Liver (tissue), 9 donors: Measurements from ENCODE around the gene RYR2. TPM values are rescaled to one million over a fixed set of nuclear protein-coding genes. Genes with fewer than 3 reads are reported as not detected.
"Not testable (repeated sequence)": the region's sequence is repeated elsewhere in the genome, so short reads cannot be mapped to it uniquely, and the experiment has no call there.

Experiments
- DNase-seq: peaks from one replicate; pipeline ENCODE4 v3.0.0-alpha.2; 2017; ENCODE audit warnings: low spot score
- H3K27ac ChIP-seq, 2 donors: one replicate each; pipeline ENCODE4 v1.7.0; 2013; ENCODE audit warnings: inconsistent platforms in 2 of 2, low read length in 2 of 2, control low read depth in 1 of 2, low read depth in 1 of 2, mild to moderate bottlenecking in 1 of 2
- H3K27me3 ChIP-seq, 4 donors: one replicate each; pipeline versions ENCODE4 v1.6.1 to v1.7.0; 2013; ENCODE audit warnings: low read length in 3 of 4, inconsistent platforms in 1 of 4, mild to moderate bottlenecking in 1 of 4, moderate library complexity in 1 of 4; ENCODE audit not compliant: control insufficient read depth in 4 of 4, insufficient read depth in 4 of 4
- H3K36me3 ChIP-seq, 4 donors: one replicate each; pipeline versions ENCODE4 v1.6.1 to v1.7.0; 2013; ENCODE audit warnings: low read length in 3 of 4, mild to moderate bottlenecking in 3 of 4, low read depth in 1 of 4, moderate library complexity in 1 of 4; ENCODE audit not compliant: control insufficient read depth in 4 of 4, insufficient read depth in 3 of 4
- H3K4me1 ChIP-seq, 4 donors: one replicate each; pipeline versions ENCODE4 v1.6.1 to v1.7.0; 2013; ENCODE audit warnings: low read length in 3 of 4, mild to moderate bottlenecking in 3 of 4, moderate library complexity in 1 of 4; ENCODE audit not compliant: control insufficient read depth in 4 of 4, insufficient read depth in 4 of 4
- H3K4me3 ChIP-seq, 3 donors: one replicate each; pipeline versions ENCODE4 v1.6.1 to v1.7.0; 2013; ENCODE audit warnings: low read length in 3 of 3, control low read depth in 1 of 3, low read depth in 1 of 3, mild to moderate bottlenecking in 1 of 3
- H3K9ac ChIP-seq, 2 donors: one replicate each; pipeline ENCODE4 v1.7.0; 2013; ENCODE audit warnings: low read length in 2 of 2, mild to moderate bottlenecking in 2 of 2, moderate library complexity in 2 of 2, control low read depth in 1 of 2, low read depth in 1 of 2
- H3K9me3 ChIP-seq, 4 donors: one replicate each; pipeline versions ENCODE4 v1.6.1 to v1.7.0; 2013; ENCODE audit warnings: low read length in 3 of 4; ENCODE audit not compliant: control insufficient read depth in 4 of 4
- ATF3 ChIP-seq: IDR thresholded peaks from 2 replicates; pipeline ENCODE4 v1.6.1; 2016; ENCODE audit warnings: antibody characterized with exemption
- CTCF ChIP-seq: fragments of 150-350 bp; IDR thresholded peaks from 2 replicates; pipeline ENCODE4 v1.5.1; 2017; ENCODE audit warnings: improper control_type of control experiment, low read depth, low read length; ENCODE audit not compliant: missing input control
- EGR1 ChIP-seq, 2 donors: IDR thresholded peaks; 2 replicates each; pipeline ENCODE4 v1.6.1; 2016 to 2018; ENCODE audit warnings: antibody characterized with exemption in 2 of 2, low read depth in 2 of 2
- FOXA1 ChIP-seq: IDR thresholded peaks from 2 replicates; pipeline ENCODE4 v1.6.1; 2016; ENCODE audit warnings: antibody characterized with exemption
- FOXA2 ChIP-seq: IDR thresholded peaks from 2 replicates; pipeline ENCODE4 v1.6.1; 2016; ENCODE audit warnings: antibody characterized with exemption
- JUND ChIP-seq, 2 donors: IDR thresholded peaks; 2 replicates each; pipeline ENCODE4 v1.6.1; 2016; ENCODE audit warnings: antibody characterized with exemption in 2 of 2
- MAX ChIP-seq: IDR thresholded peaks from 2 replicates; pipeline ENCODE4 v1.6.1; 2016; ENCODE audit warnings: antibody characterized with exemption
- NR2F2 ChIP-seq: IDR thresholded peaks from 2 replicates; pipeline ENCODE4 v1.6.1; 2016; ENCODE audit warnings: antibody characterized with exemption
- RAD21 ChIP-seq, 2 donors: IDR thresholded peaks; 2 replicates each; pipeline ENCODE4 v1.6.1; 2016; ENCODE audit warnings: antibody characterized with exemption in 2 of 2, mild to moderate bottlenecking in 2 of 2
- REST ChIP-seq: IDR thresholded peaks from 2 replicates; pipeline ENCODE4 v1.6.1; 2016; ENCODE audit warnings: antibody characterized with exemption, mild to moderate bottlenecking
- RXRA ChIP-seq, 2 donors: IDR thresholded peaks; 2 replicates each; pipeline ENCODE4 v1.6.1; 2017 to 2018; ENCODE audit warnings: antibody characterized with exemption in 2 of 2, mild to moderate bottlenecking in 1 of 2
- SP1 ChIP-seq: IDR thresholded peaks from 2 replicates; pipeline ENCODE4 v1.6.1; 2018; ENCODE audit warnings: antibody characterized with exemption, mild to moderate bottlenecking
- TAF1 ChIP-seq: conservative IDR thresholded peaks from 2 replicates; pipeline ENCODE4 v1.6.1; 2016; ENCODE audit warnings: antibody characterized with exemption, mild to moderate bottlenecking
- YY1 ChIP-seq: IDR thresholded peaks from 2 replicates; pipeline ENCODE4 v1.6.1; 2016; ENCODE audit warnings: antibody characterized with exemption, mild to moderate bottlenecking
- ZBTB33 ChIP-seq: IDR thresholded peaks from 2 replicates; pipeline ENCODE4 v1.6.1; 2016; ENCODE audit warnings: antibody characterized with exemption
- WGBS: extraction: QIAGEN DNeasy Blood & Tissue Kit; methylation state at CpG from one replicate; pipeline ENCODE4 v1.1.7; 2013; 5-methylcytosine and 5-hydroxymethylcytosine counted together
- polyA plus RNA-seq, 2 donors: library from polyadenylated mRNA; stranded (reverse) in 1 of 2; unstranded in 1 of 2; fragments of 200-250 nt in 1 of 2; fragments of >200 nt in 1 of 2; fragmentation: Nextera tagmentation in 1 of 2; extraction: Ambion mirVana in 1 of 2; gene quantifications; one replicate each; pipeline versions ENCODE4 v1.2.1 to v1.2.3, GENCODE V29; 2013 to 2015
- total RNA-seq, 2 donors: library from RNA; depleted of rRNA; stranded (reverse); fragments of >200 nt; gene quantifications; one replicate each; pipeline ENCODE4 v1.2.3, GENCODE V29; 2014
- donor health status: healthy.
- donor health status: healthy.
- donor health status: healthy.
- donor health status: healthy.
- donor health status: healthy.

The RYR2 gene
- total and polyA plus RNA-seq, 4 donors: 0.06 to 0.75 (median 0.31) TPM

- Histone ChIP-seq H3K9ac (no peak overlapping the region), H3K36me3 (no peaks in the 10 kb centered on the region), H3K27ac (no peak overlapping the region), H3K27me3 (peaks cover 0 to 3% (median 0%) of the 10 kb centered on the region in 4 donors), H3K9me3 (no peaks in the 10 kb centered on the region), H3K4me3 (no peak overlapping the region), H3K4me1 (no peaks in the 10 kb centered on the region)
- TF ChIP-seq EGR1 (IDR thresholded peaks at IDR 0.05; ENCODE audit: low read depth in 2 of 2) (no peak), ATF3 (no peak), SP1 (no peak), CTCF (no peak), FOXA1 (no peak), REST (no peak), JUND (IDR thresholded peaks at IDR 0.05) (no peak), MAX (no peak), FOXA2 (no peak), RXRA (IDR thresholded peaks at IDR 0.05) (no peak), TAF1 (no peak), YY1 (no peak), RAD21 (IDR thresholded peaks at IDR 0.05) (no peak), ZBTB33 (no peak), NR2F2 (no peak)
- no peak for DNase-seq
- WGBS: 53% methylated on average over 2 of the region's 2 CpGs
Measured at GRCh38 chr1:237367758-237368157, 325.8 kb downstream of the RYR2 start.

GRCh38 chr1:237371477-237371876, 329.5 kb downstream of the RYR2 start:
- WGBS: 77% methylated on average over 2 of the region's 3 CpGs
- H3K27ac ChIP-seq, H3K4me3 ChIP-seq, H3K27me3 ChIP-seq, H3K4me1 ChIP-seq, H3K9me3 ChIP-seq, H3K9ac ChIP-seq, H3K36me3 ChIP-seq, DNase-seq: not testable (repeated sequence)
